GM23338 (cell line): ENCODE results near the gene EEF1A1. TPM values are rescaled to one million over a fixed set of nuclear protein-coding genes. Genes with fewer than 3 reads are reported as not detected.
"Not testable (repeated sequence)": the region's sequence is repeated elsewhere in the genome, so short reads cannot be mapped to it uniquely, and the experiment has no call there.

Experiments
- ATAC-seq: fragments of 200-7000 bp; cut with Tn5 transposase; 3 replicates; pipeline ENCODE4 v1.9.1; 2020
- DNase-seq: peaks from one replicate; pipeline ENCODE4 v3.0.0-alpha.2; 2015; ENCODE audit warnings: low spot score
- H2AFZ ChIP-seq: fragments of 200-600 bp; sonication (generic); 2 replicates; pipeline ENCODE4 v1.8.0; 2016; ENCODE audit warnings: antibody characterized with exemption, mild to moderate bottlenecking, moderate library complexity
- H3F3A ChIP-seq: fragments of 200-600 bp; sonication (generic); replicated peaks from 2 replicates; pipeline ENCODE4 v1.8.0; 2017; ENCODE audit warnings: antibody characterized with exemption, mixed run types, low read depth
- H3K27ac ChIP-seq: fragments of 200-600 bp; sonication (generic); 2 replicates; pipeline ENCODE4 v1.6.1; 2016; ENCODE audit warnings: low read depth
- H3K27me3 ChIP-seq: fragments of 200-600 bp; sonication (generic); 2 replicates; pipeline ENCODE4 v1.8.0; 2016; ENCODE audit warnings: mild to moderate bottlenecking, mixed run types, moderate library complexity; ENCODE audit not compliant: insufficient read depth
- H3K36me3 ChIP-seq: fragments of 200-600 bp; sonication (generic); 2 replicates; pipeline ENCODE4 v1.8.0; 2016; ENCODE audit warnings: mild to moderate bottlenecking; ENCODE audit not compliant: insufficient read depth
- H3K4me1 ChIP-seq: fragments of 200-600 bp; sonication (generic); 2 replicates; pipeline ENCODE4 v1.8.0; 2016; ENCODE audit warnings: mild to moderate bottlenecking, moderate library complexity; ENCODE audit not compliant: insufficient read depth
- H3K4me2 ChIP-seq: fragments of 200-600 bp; sonication (generic); 2 replicates; pipeline ENCODE4 v1.7.1; 2017; ENCODE audit warnings: mixed run types
- H3K4me3 ChIP-seq: fragments of 200-600 bp; sonication (generic); 2 replicates; pipeline ENCODE4 v1.6.1; 2016; ENCODE audit warnings: mixed run types
- H3K79me2 ChIP-seq: fragments of 200-600 bp; sonication (generic); replicated peaks from 2 replicates; pipeline ENCODE4 v1.8.0; 2017; ENCODE audit warnings: mild to moderate bottlenecking; ENCODE audit not compliant: insufficient read depth
- H3K9me2 ChIP-seq: fragments of 200-600 bp; sonication (generic); 2 replicates; pipeline ENCODE4 v1.8.0; 2017; ENCODE audit not compliant: insufficient read depth
- H4K20me1 ChIP-seq: fragments of 200-600 bp; sonication (generic); replicated peaks from 2 replicates; pipeline ENCODE4 v1.8.0; 2017; ENCODE audit warnings: mild to moderate bottlenecking; ENCODE audit not compliant: insufficient read depth
- H3K27ac Mint-ChIP-seq: 2 replicates; pipeline ENCODE4 v1.8.0; 2020; ENCODE audit warnings: inconsistent platforms, mild to moderate bottlenecking, moderate library complexity, mixed read lengths
- H3K27me3 Mint-ChIP-seq: 3 replicates; pipeline ENCODE4 v1.8.0; 2022; ENCODE audit warnings: low read depth, mild to moderate bottlenecking, moderate library complexity, mixed read lengths, inconsistent platforms; ENCODE audit not compliant: insufficient read depth, poor library complexity
- H3K36me3 Mint-ChIP-seq: 3 replicates; pipeline ENCODE4 v1.8.0; 2021; ENCODE audit warnings: low read depth, mild to moderate bottlenecking, inconsistent platforms, moderate library complexity, mixed read lengths
- H3K4me1 Mint-ChIP-seq: 3 replicates; pipeline ENCODE4 v1.8.0; 2020; ENCODE audit warnings: mild to moderate bottlenecking, inconsistent platforms, mixed read lengths
- H3K4me3 Mint-ChIP-seq: 3 replicates; pipeline ENCODE4 v1.8.0; 2021; ENCODE audit warnings: moderate library complexity, mild to moderate bottlenecking, inconsistent platforms, mixed read lengths
- H3K9me3 Mint-ChIP-seq: 3 replicates; pipeline ENCODE4 v1.8.0; 2020; ENCODE audit warnings: moderate library complexity, mild to moderate bottlenecking, inconsistent platforms, mixed read lengths
- CREB1 ChIP-seq: fragments of 250-450 bp; sonication (Bioruptor Pico); IDR thresholded peaks from 2 replicates; pipeline ENCODE4 v1.5.0; 2020; ENCODE audit warnings: low read depth, mild to moderate bottlenecking, moderate library complexity
- ETS1 ChIP-seq: IDR thresholded peaks from 2 replicates; pipeline ENCODE4 v1.6.1; 2016; ENCODE audit warnings: antibody characterized with exemption
- EZH2phosphoT487 ChIP-seq: fragments of 200-600 bp; sonication (generic); IDR thresholded peaks from one replicate; pipeline ENCODE4 v1.8.1; 2018; ENCODE audit warnings: antibody characterized with exemption; ENCODE audit not compliant: unreplicated experiment
- JUNB ChIP-seq: IDR thresholded peaks from one replicate; pipeline ENCODE4 v1.6.1; 2016; ENCODE audit warnings: antibody characterized with exemption; ENCODE audit not compliant: unreplicated experiment
- NANOG ChIP-seq: IDR thresholded peaks from 2 replicates; pipeline ENCODE4 v1.6.1; 2016; ENCODE audit warnings: antibody characterized with exemption, borderline replicate concordance
- POLR2AphosphoS5 ChIP-seq: IDR thresholded peaks from 2 replicates; pipeline ENCODE4 v1.6.1; 2016; ENCODE audit warnings: antibody characterized with exemption, low read depth
- polyA plus RNA-seq: library from polyadenylated mRNA; unstranded; fragments of >200 nt; fragmentation: Nextera tagmentation; extraction: Ambion mirVana; gene quantifications from 2 replicates; pipeline ENCODE4 v1.2.1, GENCODE V29; 2016
- total RNA-seq: library from RNA; depleted of rRNA; stranded (reverse); fragments of >200 nt; shearing (Covaris generic); gene quantifications from 2 replicates; pipeline ENCODE4 v1.2.3, GENCODE V29; 2014
- TF ChIP-seq, protein P1 (sequence below): fragments of 250-450 bp; sonication (Bioruptor Pico); IDR thresholded peaks from 2 replicates; pipeline ENCODE4 v1.5.0; 2020; ENCODE audit warnings: mild to moderate bottlenecking, moderate library complexity
- TF ChIP-seq, protein P2 (sequence below), 2 experiments: fragments of 200-600 bp in 1 of 2; sonication (generic) in 1 of 2; conservative IDR thresholded peaks; 2 replicates each; pipeline versions ENCODE4 v1.5.1 to v1.6.1; 2016 to 2017; ENCODE audit warnings: antibody characterized with exemption in 2 of 2, low read depth in 2 of 2, mild to moderate bottlenecking in 2 of 2, moderate library complexity in 1 of 2

Gene EEF1A1
- total and polyA plus RNA-seq, 2 experiments from 2014 or later, result 7,677 to 12,342 TPM

- not testable (repeated sequence) for H3K4me3 ChIP-seq, H3K27me3 Mint-ChIP-seq, H3F3A ChIP-seq, H3K27me3 ChIP-seq, H4K20me1 ChIP-seq, H3K4me3 Mint-ChIP-seq, H3K9me2 ChIP-seq, H3K79me2 ChIP-seq, H3K9me3 Mint-ChIP-seq, H2AFZ ChIP-seq, DNase-seq, H3K36me3 Mint-ChIP-seq, H3K36me3 ChIP-seq
- H3K4me1 Mint-ChIP-seq, result peaks cover 30% of the 10 kb centered on the region
- peak overlapping the region; percentile 82; the same call in 1 of the 2 replicates for H3K27ac Mint-ChIP-seq
- H3K4me1 ChIP-seq, result peaks cover 15% of the 10 kb centered on the region; the same call in 1 of the 2 replicates
- peak; percentile 15 for ATAC-seq
- H3K27ac ChIP-seq, result peak overlapping the region; percentile 77
- peak overlapping the region; percentile 7; the same call in 1 of the 2 replicates for H3K4me2 ChIP-seq
Measured at GRCh38 chr6:73566486-73566871, 45.6 kb upstream of the EEF1A1 start.

DNA sequence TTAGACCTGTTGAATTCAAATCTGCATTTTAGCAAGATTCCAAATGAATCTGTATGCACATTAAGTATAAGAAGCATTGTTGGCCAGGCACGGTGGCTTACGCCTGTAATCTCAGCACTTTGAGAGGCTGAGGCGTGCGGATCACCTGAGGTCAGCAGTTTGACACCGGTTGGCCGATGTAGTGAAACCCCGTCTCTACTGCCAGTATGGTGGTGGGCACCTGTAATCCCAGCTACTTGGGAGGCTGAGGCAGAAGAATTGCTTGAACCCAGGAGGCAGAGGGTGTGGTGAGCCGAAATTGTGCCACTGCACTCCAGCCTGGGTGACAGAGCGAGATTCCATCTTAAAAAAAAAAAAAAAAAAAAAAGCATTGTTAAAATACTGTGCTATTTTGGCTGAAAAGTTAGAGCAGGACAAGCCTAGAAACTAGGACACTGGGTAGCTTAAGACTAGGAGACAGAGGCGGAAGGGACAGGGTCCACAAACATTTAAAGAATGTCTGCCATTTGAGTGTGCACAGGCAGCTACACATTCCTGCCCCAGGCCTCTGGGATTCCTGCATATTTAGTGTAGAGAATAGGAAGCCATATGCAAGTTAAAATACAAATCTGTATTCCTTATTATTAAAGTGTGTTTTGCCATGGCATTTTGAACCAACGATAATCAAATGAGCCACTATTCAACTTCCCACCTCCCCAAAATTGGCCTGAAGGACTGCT, 45.1 kb upstream of the EEF1A1 start:
- Histone ChIP-seq H3K9me2 (0 out of 2 replicates have a peak, but pooled peaks cover 5% of the 10 kb centered on the region), H2AFZ (no peak overlapping the region), H4K20me1 (no peaks in the 10 kb centered on the region), H3K36me3 (no peaks in the 10 kb centered on the region), H3K27me3 (no peaks in the 10 kb centered on the region), H3K27ac (peak overlapping the region; percentile 90), H3F3A (0 out of 2 replicates have a peak, but pooled peaks cover 3% of the 10 kb centered on the region), H3K4me3 (no peak overlapping the region), H3K4me2 (peak overlapping the region; percentile 7; the same call in 1 of the 2 replicates), H3K79me2 (no peaks in the 10 kb centered on the region), H3K4me1 (peaks cover 15% of the 10 kb centered on the region; the same call in 1 of the 2 replicates)
- DNase-seq, result peak; percentile 96
- H3K27me3 Mint-ChIP-seq, result peaks cover 7% of the 10 kb centered on the region
- H3K9me3 Mint-ChIP-seq, result no peaks in the 10 kb centered on the region
- H3K27ac Mint-ChIP-seq, result peak overlapping the region; percentile 92
- no peaks in the 10 kb centered on the region; the same call in 2 of the 3 replicates for H3K36me3 Mint-ChIP-seq
- peaks cover 30% of the 10 kb centered on the region for H3K4me1 Mint-ChIP-seq
- ATAC-seq, result peak; percentile 98
- H3K4me3 Mint-ChIP-seq, result no peak overlapping the region
- TF ChIP-seq POLR2AphosphoS5, result 0 out of 2 replicates have a peak, but pooled peaks have one; percentile 16
- TF ChIP-seq CREB1 (CRISPR knock-in tag), result no peak
- no peak for TF ChIP-seq EZH2phosphoT487
- TF ChIP-seq NANOG, result peak; percentile 47; the same call in 1 of the 2 replicates
- TF ChIP-seq, protein P1, sequence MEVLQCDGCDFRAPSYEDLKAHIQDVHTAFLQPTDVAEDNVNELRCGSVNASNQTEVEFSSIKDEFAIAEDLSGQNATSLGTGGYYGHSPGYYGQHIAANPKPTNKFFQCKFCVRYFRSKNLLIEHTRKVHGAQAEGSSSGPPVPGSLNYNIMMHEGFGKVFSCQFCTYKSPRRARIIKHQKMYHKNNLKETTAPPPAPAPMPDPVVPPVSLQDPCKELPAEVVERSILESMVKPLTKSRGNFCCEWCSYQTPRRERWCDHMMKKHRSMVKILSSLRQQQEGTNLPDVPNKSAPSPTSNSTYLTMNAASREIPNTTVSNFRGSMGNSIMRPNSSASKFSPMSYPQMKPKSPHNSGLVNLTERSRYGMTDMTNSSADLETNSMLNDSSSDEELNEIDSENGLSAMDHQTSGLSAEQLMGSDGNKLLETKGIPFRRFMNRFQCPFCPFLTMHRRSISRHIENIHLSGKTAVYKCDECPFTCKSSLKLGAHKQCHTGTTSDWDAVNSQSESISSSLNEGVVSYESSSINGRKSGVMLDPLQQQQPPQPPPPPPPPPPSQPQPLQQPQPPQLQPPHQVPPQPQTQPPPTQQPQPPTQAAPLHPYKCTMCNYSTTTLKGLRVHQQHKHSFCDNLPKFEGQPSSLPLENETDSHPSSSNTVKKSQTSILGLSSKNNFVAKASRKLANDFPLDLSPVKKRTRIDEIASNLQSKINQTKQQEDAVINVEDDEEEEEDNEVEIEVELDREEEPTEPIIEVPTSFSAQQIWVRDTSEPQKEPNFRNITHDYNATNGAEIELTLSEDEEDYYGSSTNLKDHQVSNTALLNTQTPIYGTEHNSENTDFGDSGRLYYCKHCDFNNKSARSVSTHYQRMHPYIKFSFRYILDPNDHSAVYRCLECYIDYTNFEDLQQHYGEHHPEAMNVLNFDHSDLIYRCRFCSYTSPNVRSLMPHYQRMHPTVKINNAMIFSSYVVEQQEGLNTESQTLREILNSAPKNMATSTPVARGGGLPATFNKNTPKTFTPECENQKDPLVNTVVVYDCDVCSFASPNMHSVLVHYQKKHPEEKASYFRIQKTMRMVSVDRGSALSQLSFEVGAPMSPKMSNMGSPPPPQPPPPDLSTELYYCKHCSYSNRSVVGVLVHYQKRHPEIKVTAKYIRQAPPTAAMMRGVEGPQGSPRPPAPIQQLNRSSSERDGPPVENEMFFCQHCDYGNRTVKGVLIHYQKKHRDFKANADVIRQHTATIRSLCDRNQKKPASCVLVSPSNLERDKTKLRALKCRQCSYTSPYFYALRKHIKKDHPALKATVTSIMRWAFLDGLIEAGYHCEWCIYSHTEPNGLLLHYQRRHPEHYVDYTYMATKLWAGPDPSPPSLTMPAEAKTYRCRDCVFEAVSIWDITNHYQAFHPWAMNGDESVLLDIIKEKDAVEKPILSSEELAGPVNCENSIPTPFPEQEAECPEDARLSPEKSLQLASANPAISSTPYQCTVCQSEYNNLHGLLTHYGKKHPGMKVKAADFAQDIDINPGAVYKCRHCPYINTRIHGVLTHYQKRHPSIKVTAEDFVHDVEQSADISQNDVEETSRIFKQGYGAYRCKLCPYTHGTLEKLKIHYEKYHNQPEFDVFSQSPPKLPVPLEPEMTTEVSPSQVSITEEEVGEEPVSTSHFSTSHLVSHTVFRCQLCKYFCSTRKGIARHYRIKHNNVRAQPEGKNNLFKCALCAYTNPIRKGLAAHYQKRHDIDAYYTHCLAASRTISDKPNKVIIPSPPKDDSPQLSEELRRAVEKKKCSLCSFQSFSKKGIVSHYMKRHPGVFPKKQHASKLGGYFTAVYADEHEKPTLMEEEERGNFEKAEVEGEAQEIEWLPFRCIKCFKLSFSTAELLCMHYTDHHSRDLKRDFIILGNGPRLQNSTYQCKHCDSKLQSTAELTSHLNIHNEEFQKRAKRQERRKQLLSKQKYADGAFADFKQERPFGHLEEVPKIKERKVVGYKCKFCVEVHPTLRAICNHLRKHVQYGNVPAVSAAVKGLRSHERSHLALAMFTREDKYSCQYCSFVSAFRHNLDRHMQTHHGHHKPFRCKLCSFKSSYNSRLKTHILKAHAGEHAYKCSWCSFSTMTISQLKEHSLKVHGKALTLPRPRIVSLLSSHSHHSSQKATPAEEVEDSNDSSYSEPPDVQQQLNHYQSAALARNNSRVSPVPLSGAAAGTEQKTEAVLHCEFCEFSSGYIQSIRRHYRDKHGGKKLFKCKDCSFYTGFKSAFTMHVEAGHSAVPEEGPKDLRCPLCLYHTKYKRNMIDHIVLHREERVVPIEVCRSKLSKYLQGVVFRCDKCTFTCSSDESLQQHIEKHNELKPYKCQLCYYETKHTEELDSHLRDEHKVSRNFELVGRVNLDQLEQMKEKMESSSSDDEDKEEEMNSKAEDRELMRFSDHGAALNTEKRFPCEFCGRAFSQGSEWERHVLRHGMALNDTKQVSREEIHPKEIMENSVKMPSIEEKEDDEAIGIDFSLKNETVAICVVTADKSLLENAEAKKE (CRISPR knock-in tag), result no peak
- TF ChIP-seq JUNB, result no peak
- peak; percentile 33; the same call in 1 of the 2 replicates for TF ChIP-seq ETS1
- TF ChIP-seq, protein P2, sequence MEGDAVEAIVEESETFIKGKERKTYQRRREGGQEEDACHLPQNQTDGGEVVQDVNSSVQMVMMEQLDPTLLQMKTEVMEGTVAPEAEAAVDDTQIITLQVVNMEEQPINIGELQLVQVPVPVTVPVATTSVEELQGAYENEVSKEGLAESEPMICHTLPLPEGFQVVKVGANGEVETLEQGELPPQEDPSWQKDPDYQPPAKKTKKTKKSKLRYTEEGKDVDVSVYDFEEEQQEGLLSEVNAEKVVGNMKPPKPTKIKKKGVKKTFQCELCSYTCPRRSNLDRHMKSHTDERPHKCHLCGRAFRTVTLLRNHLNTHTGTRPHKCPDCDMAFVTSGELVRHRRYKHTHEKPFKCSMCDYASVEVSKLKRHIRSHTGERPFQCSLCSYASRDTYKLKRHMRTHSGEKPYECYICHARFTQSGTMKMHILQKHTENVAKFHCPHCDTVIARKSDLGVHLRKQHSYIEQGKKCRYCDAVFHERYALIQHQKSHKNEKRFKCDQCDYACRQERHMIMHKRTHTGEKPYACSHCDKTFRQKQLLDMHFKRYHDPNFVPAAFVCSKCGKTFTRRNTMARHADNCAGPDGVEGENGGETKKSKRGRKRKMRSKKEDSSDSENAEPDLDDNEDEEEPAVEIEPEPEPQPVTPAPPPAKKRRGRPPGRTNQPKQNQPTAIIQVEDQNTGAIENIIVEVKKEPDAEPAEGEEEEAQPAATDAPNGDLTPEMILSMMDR (conservative IDR thresholded peaks at IDR 0.05; ENCODE audit: low read depth in 2 of 2), result no peak
